HTERT RPE-1 (cell line): ENCODE results near the gene PRKX.
"Not testable (repeated sequence)": the region's sequence is repeated elsewhere in the genome, so short reads cannot be mapped to it uniquely, and the experiment has no call there.

Source experiments
- in situ Hi-C: fragments of 300-500 bp; cut with MboI; formaldehyde crosslinking; loops from 4 replicates; pipeline ENCODE4 v1.14.3; 2020; ENCODE audit warnings: low sequenced_read_pairs

The PRKX gene

GRCh38 chrX:3712051-3712869 lies 1.2 kb downstream of the PRKX start:
- in situ Hi-C loops, result no loop called here

GRCh38 chrX:3711331-3711917 lies 2.0 kb downstream of the PRKX start:
- in situ Hi-C loops, result no loop called here

GRCh38 chrX:3707673-3708274 lies 5.7 kb downstream of the PRKX start:
- in situ Hi-C loops, result not testable (repeated sequence)

- in situ Hi-C loops, result no loop called here
Measured at GRCh38 chrX:3706481-3706880, 7.0 kb downstream of the PRKX start.

- in situ Hi-C loops, result not testable (repeated sequence)
Measured at GRCh38 chrX:3703251-3703650, 10.2 kb downstream of the PRKX start.

- in situ Hi-C loops, result not testable (repeated sequence)
Measured at GRCh38 chrX:3702095-3702494, 11.4 kb downstream of the PRKX start.

GRCh38 chrX:3701445-3701928 lies 12.0 kb downstream of the PRKX start:
- in situ Hi-C loops, result not testable (repeated sequence)

GRCh38 chrX:3699821-3700381 lies 13.5 kb downstream of the PRKX start:
- in situ Hi-C loops, result no loop called here

GRCh38 chrX:3697701-3698279 lies 15.7 kb downstream of the PRKX start:
- in situ Hi-C loops, result no loop called here

GRCh38 chrX:3697220-3697684 lies 16.2 kb downstream of the PRKX start:
- in situ Hi-C loops, result no loop called here

- in situ Hi-C loops, result no loop called here
Measured at GRCh38 chrX:3695536-3695935, 17.9 kb downstream of the PRKX start.

- in situ Hi-C loops, result no loop called here
Measured at GRCh38 chrX:3690140-3690539, 23.3 kb downstream of the PRKX start.

GRCh38 chrX:3683236-3683635 lies 30.2 kb downstream of the PRKX start:
- in situ Hi-C loops, result not testable (repeated sequence)

- in situ Hi-C loops, result no loop called here
Measured at GRCh38 chrX:3680459-3680858, 33.0 kb downstream of the PRKX start.

- in situ Hi-C loops, result no loop called here
Measured at GRCh38 chrX:3679669-3680068, 33.8 kb downstream of the PRKX start.

- in situ Hi-C loops, result no loop called here
Measured at GRCh38 chrX:3678328-3678727, 35.1 kb downstream of the PRKX start.

- in situ Hi-C loops, result no loop called here
Measured at GRCh38 chrX:3674881-3675280, 38.6 kb downstream of the PRKX start.

- in situ Hi-C loops, result no loop called here
Measured at GRCh38 chrX:3669841-3670475, 43.5 kb downstream of the PRKX start.

GRCh38 chrX:3666975-3667374 lies 46.5 kb downstream of the PRKX start:
- in situ Hi-C loops, result no loop called here

GRCh38 chrX:3664921-3665320 lies 48.5 kb downstream of the PRKX start:
- in situ Hi-C loops, result no loop called here
